Uterus (tissue), 4 donors: Measurements from ENCODE around the gene CLK2. TPM values are rescaled to one million over a fixed set of nuclear protein-coding genes. Genes with fewer than 3 reads are reported as not detected.

Source experiments
- DNase-seq, 2 donors: peaks; one replicate each; pipeline ENCODE4 v3.0.0-alpha.2; 2019 to 2020
- H3K27ac ChIP-seq, 2 donors: fragments of 200-600 bp; sonication (generic); 1 replicate in 1 of 2; 2 replicates in 1 of 2; pipeline ENCODE4 v1.5.1; 2016 to 2018
- H3K27me3 ChIP-seq, 2 donors: fragments of 200-600 bp; sonication (generic); one replicate each; pipeline ENCODE4 v1.5.1; 2018 to 2019; ENCODE audit warnings: control low read depth in 1 of 2
- H3K36me3 ChIP-seq, 2 donors: fragments of 200-600 bp; sonication (generic); one replicate each; pipeline ENCODE4 v1.5.1; 2019; ENCODE audit warnings: control low read depth in 1 of 2
- H3K4me1 ChIP-seq, 2 donors: fragments of 200-600 bp; sonication (generic); one replicate each; pipeline ENCODE4 v1.5.1; 2018 to 2019; ENCODE audit warnings: control low read depth in 1 of 2
- H3K4me3 ChIP-seq, 2 donors: fragments of 200-600 bp; sonication (generic); 1 replicate in 1 of 2; 2 replicates in 1 of 2; pipeline ENCODE4 v1.5.1; 2018 to 2019; ENCODE audit warnings: mild to moderate bottlenecking in 1 of 2
- H3K9me3 ChIP-seq, 2 donors: fragments of 200-600 bp; sonication (generic); one replicate each; pipeline ENCODE4 v1.5.1; 2019; ENCODE audit warnings: control low read depth in 1 of 2
- POLR2A ChIP-seq, 2 donors: fragments of 450-650 bp; IDR thresholded peaks; one replicate each; pipeline ENCODE4 v1.6.1; 2016; ENCODE audit warnings: antibody characterized with exemption in 2 of 2, mild to moderate bottlenecking in 1 of 2, moderate library complexity in 1 of 2
- intact Hi-C: fragments of 100-400 bp; cut with DNase I; formaldehyde crosslinking; loops from one replicate; pipeline ENCODE4 v1.15.1; 2023; ENCODE audit warnings: low total_unique reads
- total RNA-seq, 4 donors: library from RNA; depleted of rRNA in 3 of 4; stranded (reverse); fragments of >200 nt in 3 of 4; gene quantifications; one replicate each; pipeline versions ENCODE4 v1.1.0 to v1.2.4, GENCODE V29; 2014 to 2023
- TF ChIP-seq, protein P1 (sequence below), 4 experiments: fragments of 200-600 bp in 2 of 4; fragments of 450-650 bp in 2 of 4; sonication (generic) in 2 of 4; IDR thresholded peaks; one replicate each; pipeline ENCODE4 v1.5.1; 2016 to 2019; ENCODE audit warnings: antibody characterized with exemption in 4 of 4, mild to moderate bottlenecking in 2 of 4, moderate library complexity in 1 of 4
- donor health status: DM: yes; HTN: yes; CAD: no.

Gene CLK2
- total RNA-seq, 4 donors from 2014 or later, result 25.4 to 75.3 (median 39.3) TPM

DNA sequence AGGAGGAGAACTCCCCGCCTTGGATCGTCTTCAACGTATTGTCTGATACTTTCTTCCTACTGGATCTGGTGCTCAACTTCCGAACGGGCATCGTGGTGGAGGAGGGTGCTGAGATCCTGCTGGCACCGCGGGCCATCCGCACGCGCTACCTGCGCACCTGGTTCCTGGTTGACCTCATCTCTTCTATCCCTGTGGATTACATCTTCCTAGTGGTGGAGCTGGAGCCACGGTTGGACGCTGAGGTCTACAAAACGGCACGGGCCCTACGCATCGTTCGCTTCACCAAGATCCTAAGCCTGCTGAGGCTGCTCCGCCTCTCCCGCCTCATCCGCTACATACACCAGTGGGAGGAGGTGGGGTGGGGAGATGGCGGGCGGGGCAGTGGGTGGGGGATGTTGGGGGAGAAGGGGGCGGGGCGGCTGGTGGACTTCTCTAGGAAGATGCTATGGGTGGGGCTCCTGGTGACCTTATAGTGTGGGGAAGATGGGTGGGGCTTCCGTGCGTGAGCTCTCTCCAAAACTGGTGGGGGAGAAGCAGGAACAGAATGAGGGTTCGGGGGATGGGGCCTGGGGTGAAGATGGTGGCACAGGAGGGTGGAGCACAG lies 9.3 kb upstream of the CLK2 start:
- H3K4me1 ChIP-seq, result peaks cover 0 to 9% of the 10 kb centered on the region in 2 donors
- H3K9me3 ChIP-seq, result no peaks in the 10 kb centered on the region
- no peak overlapping the region for H3K4me3 ChIP-seq
- no peaks in the 10 kb centered on the region for H3K36me3 ChIP-seq
- no peaks in the 10 kb centered on the region for H3K27me3 ChIP-seq
- no peak overlapping the region for H3K27ac ChIP-seq
- no peak for DNase-seq
- TF ChIP-seq, protein P1, sequence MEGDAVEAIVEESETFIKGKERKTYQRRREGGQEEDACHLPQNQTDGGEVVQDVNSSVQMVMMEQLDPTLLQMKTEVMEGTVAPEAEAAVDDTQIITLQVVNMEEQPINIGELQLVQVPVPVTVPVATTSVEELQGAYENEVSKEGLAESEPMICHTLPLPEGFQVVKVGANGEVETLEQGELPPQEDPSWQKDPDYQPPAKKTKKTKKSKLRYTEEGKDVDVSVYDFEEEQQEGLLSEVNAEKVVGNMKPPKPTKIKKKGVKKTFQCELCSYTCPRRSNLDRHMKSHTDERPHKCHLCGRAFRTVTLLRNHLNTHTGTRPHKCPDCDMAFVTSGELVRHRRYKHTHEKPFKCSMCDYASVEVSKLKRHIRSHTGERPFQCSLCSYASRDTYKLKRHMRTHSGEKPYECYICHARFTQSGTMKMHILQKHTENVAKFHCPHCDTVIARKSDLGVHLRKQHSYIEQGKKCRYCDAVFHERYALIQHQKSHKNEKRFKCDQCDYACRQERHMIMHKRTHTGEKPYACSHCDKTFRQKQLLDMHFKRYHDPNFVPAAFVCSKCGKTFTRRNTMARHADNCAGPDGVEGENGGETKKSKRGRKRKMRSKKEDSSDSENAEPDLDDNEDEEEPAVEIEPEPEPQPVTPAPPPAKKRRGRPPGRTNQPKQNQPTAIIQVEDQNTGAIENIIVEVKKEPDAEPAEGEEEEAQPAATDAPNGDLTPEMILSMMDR (IDR thresholded peaks at IDR 0.05), result no peak
- no peak for TF ChIP-seq POLR2A (IDR thresholded peaks at IDR 0.05)
- intact Hi-C loops, result no loop called here

DNA sequence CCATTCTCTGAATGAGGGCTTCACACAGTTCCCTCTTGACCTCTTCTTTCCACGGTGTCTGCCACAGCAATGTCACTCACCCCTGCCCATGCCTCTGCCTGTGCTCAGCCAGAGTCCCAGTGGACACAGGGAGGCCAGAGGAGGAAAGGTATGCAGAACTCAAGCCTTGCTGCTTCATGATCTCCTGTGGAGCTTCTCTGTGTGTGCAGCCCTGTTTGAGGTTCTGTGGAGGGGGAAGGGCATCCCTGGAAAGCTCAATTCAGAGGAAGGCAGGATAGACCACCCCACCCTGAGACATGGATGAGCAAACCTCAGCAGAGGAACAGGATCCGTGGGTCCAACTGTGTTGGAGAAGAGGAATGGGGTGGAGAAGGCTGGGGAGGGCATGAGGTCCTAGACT lies 6.0 kb upstream of the CLK2 start:
- H3K4me3 ChIP-seq, result no peak overlapping the region
- TF ChIP-seq POLR2A (IDR thresholded peaks at IDR 0.05), result no peak
- TF ChIP-seq, protein P1 (IDR thresholded peaks at IDR 0.05), result no peak
- no peak for DNase-seq
- intact Hi-C loops, result loop anchor here (5.0 kb wide), 1 partner anchor 43 kb away; the partner anchor contains the start of gene RUSC1
- no peaks in the 10 kb centered on the region for H3K36me3 ChIP-seq
- peaks cover 0 to 10% of the 10 kb centered on the region in 2 donors for H3K4me1 ChIP-seq
- no peak overlapping the region for H3K27ac ChIP-seq
- H3K27me3 ChIP-seq, result no peaks in the 10 kb centered on the region
- H3K9me3 ChIP-seq, result no peaks in the 10 kb centered on the region

DNA sequence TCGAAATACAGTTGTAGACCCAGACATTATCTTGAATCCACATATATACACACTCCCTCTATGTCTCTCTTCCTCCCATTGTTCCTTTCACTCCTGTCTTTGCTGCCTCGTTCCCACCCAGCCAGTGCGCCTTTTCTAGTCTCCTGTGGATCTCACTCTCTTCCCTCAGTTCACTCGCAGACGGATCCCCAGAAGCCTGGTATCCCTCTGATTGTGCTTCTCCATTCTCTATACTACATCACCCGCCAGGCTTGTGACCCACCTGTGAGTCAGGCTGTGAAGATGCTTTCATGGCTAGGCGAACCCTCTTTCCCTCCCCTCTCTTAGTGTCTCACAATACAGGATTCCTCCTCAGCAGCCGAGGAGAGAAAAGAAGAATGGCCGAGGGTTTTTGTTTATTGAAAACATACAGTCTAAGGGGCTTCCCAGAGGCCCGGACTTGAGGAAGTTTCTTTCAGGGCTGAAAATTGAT lies 5.4 kb upstream of the CLK2 start:
- no peak overlapping the region for H3K4me3 ChIP-seq
- no peak for DNase-seq

DNA sequence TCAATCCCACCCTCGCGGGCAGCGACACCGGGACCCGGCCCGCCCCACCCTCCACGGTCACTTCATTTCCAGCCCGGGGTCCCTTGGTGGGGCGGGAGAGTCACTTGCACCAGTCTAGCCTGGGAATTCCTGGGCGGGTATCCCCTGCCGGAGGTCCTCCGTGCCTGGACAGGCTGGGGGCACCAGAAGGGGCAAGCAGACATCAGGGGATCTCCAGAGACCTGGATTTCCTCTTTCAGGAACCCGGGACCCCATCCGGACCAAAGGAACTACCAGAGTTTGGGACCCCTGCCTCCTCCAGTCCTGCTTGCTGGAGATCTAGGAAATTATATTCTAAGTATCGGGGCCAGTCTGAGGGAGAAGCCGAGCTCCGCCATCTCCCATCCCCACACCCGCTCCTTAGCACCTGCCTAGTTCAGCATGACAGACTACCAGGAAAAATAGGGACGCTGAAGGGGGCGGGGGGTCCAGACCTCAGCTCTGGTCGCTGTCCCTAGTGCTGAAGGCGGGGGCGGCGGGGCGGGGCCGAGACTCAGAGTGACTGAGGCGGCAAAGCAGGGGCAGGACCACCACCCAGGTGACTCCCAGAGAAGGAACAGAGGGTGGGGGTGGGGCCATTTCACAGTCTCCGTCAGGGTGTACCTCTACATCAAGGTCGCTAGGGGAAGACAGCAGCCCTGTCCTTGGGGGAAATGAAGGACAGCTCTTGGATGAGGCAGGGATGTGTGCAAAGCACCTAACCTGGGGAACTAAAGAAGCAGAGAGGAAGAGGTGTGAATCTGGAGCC lies 4.8 kb upstream of the CLK2 start:
- peaks cover 0 to 10% of the 10 kb centered on the region in 2 donors for H3K4me1 ChIP-seq
- no peaks in the 10 kb centered on the region for H3K9me3 ChIP-seq
- no peak for TF ChIP-seq POLR2A (IDR thresholded peaks at IDR 0.05)
- TF ChIP-seq, protein P1 (IDR thresholded peaks at IDR 0.05), result peak in 2 of 4 experiments; percentile 29 to 30
- H3K27me3 ChIP-seq, result no peaks in the 10 kb centered on the region
- DNase-seq, result peak; percentile 58 to 59
- H3K4me3 ChIP-seq, result peak overlapping the region; percentile 50 to 72
- peak overlapping the region; percentile 72 to 73 for H3K27ac ChIP-seq
- intact Hi-C loops, result loop anchor here (5.0 kb wide), 1 partner anchor 44 kb away; the partner anchor contains the start of gene RUSC1
- H3K36me3 ChIP-seq, result no peaks in the 10 kb centered on the region

More for the DNA sequence above, 5.4 kb upstream of the CLK2 start:
- intact Hi-C loops, result loop anchor here (5.0 kb wide), 1 partner anchor 44 kb away; the partner anchor contains the start of gene RUSC1
- H3K4me1 ChIP-seq, result peaks cover 0 to 10% of the 10 kb centered on the region in 2 donors
- no peak overlapping the region for H3K27ac ChIP-seq
- no peaks in the 10 kb centered on the region for H3K27me3 ChIP-seq
- no peaks in the 10 kb centered on the region for H3K36me3 ChIP-seq
- TF ChIP-seq POLR2A (IDR thresholded peaks at IDR 0.05), result no peak
- TF ChIP-seq, protein P1 (IDR thresholded peaks at IDR 0.05), result no peak
- H3K9me3 ChIP-seq, result no peaks in the 10 kb centered on the region
